WTC11 (cell line): ENCODE data around the gene SPESP1.
"Not testable (repeated sequence)": the region's sequence is repeated elsewhere in the genome, so short reads cannot be mapped to it uniquely, and the experiment has no call there.

Experiments
- FOXP1 ChIP-seq: sonication (generic); formaldehyde crosslinking; IDR thresholded peaks from 2 replicates; pipeline ENCODE4 v1.8.0; 2022; ENCODE audit warnings: missing genetic modification reagents, mild to moderate bottlenecking, moderate library complexity, borderline replicate concordance
- MYBL2 ChIP-seq: sonication (generic); formaldehyde crosslinking; IDR thresholded peaks from 2 replicates; pipeline ENCODE4 v1.8.1; 2023; ENCODE audit warnings: mild to moderate bottlenecking, moderate library complexity, missing genetic modification reagents
- NFYB ChIP-seq: sonication (generic); formaldehyde crosslinking; conservative IDR thresholded peaks from 2 replicates; pipeline ENCODE4 v1.8.0; 2022; ENCODE audit warnings: low read depth, missing genetic modification reagents
- TCF7 ChIP-seq: sonication (generic); formaldehyde crosslinking; IDR thresholded peaks from 2 replicates; pipeline ENCODE4 v1.8.0; 2022; ENCODE audit warnings: mild to moderate bottlenecking, low read depth, missing genetic modification reagents, moderate library complexity
- ZNF219 ChIP-seq: sonication (generic); formaldehyde crosslinking; IDR thresholded peaks from 2 replicates; pipeline ENCODE4 v1.8.0; 2023; ENCODE audit warnings: missing genetic modification reagents, mild to moderate bottlenecking, borderline replicate concordance
- ZNF263 ChIP-seq: sonication (generic); formaldehyde crosslinking; IDR thresholded peaks from 2 replicates; pipeline ENCODE4 v1.8.1; 2022; ENCODE audit warnings: low read depth, mild to moderate bottlenecking, moderate library complexity, missing genetic modification reagents
- TF ChIP-seq, protein P1 (sequence below): fragments of 200-600 bp; IDR thresholded peaks from 2 replicates; pipeline ENCODE4 v1.8.0; 2022; ENCODE audit warnings: antibody characterized with exemption
- TF ChIP-seq, protein P2 (sequence below): sonication (generic); formaldehyde crosslinking; IDR thresholded peaks from 2 replicates; pipeline ENCODE4 v1.8.0; 2022; ENCODE audit warnings: missing genetic modification reagents
- TF ChIP-seq, protein P3 (sequence below): sonication (generic); formaldehyde crosslinking; IDR thresholded peaks from 2 replicates; pipeline ENCODE4 v1.8.0; 2022; ENCODE audit warnings: mild to moderate bottlenecking, missing genetic modification reagents

DNA sequence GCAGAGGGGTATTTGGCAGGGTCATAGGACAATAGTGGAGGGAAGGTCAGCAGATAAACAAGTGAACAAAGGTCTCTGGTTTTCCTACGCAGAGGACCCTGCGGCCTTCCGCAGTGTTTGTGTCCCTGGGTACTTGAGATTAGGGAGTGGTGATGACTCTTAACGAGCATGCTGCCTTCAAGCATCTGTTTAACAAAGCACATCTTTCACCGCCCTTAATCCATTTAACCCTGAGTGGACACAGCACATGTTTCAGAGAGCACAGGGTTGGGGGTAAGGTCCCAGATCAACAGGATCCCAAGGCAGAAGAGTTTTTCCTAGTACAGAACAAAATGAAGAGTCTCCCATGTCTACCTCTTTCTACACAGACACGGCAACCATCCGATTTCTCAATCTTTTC is 33.4 kb downstream of the SPESP1 start:
- not testable (repeated sequence) for TF ChIP-seq MYBL2, TCF7, ZNF263, FOXP1, NFYB, ZNF219 (CRISPR knock-in tag)
- TF ChIP-seq, protein P1, sequence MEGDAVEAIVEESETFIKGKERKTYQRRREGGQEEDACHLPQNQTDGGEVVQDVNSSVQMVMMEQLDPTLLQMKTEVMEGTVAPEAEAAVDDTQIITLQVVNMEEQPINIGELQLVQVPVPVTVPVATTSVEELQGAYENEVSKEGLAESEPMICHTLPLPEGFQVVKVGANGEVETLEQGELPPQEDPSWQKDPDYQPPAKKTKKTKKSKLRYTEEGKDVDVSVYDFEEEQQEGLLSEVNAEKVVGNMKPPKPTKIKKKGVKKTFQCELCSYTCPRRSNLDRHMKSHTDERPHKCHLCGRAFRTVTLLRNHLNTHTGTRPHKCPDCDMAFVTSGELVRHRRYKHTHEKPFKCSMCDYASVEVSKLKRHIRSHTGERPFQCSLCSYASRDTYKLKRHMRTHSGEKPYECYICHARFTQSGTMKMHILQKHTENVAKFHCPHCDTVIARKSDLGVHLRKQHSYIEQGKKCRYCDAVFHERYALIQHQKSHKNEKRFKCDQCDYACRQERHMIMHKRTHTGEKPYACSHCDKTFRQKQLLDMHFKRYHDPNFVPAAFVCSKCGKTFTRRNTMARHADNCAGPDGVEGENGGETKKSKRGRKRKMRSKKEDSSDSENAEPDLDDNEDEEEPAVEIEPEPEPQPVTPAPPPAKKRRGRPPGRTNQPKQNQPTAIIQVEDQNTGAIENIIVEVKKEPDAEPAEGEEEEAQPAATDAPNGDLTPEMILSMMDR = not testable (repeated sequence)
- TF ChIP-seq, protein P2, sequence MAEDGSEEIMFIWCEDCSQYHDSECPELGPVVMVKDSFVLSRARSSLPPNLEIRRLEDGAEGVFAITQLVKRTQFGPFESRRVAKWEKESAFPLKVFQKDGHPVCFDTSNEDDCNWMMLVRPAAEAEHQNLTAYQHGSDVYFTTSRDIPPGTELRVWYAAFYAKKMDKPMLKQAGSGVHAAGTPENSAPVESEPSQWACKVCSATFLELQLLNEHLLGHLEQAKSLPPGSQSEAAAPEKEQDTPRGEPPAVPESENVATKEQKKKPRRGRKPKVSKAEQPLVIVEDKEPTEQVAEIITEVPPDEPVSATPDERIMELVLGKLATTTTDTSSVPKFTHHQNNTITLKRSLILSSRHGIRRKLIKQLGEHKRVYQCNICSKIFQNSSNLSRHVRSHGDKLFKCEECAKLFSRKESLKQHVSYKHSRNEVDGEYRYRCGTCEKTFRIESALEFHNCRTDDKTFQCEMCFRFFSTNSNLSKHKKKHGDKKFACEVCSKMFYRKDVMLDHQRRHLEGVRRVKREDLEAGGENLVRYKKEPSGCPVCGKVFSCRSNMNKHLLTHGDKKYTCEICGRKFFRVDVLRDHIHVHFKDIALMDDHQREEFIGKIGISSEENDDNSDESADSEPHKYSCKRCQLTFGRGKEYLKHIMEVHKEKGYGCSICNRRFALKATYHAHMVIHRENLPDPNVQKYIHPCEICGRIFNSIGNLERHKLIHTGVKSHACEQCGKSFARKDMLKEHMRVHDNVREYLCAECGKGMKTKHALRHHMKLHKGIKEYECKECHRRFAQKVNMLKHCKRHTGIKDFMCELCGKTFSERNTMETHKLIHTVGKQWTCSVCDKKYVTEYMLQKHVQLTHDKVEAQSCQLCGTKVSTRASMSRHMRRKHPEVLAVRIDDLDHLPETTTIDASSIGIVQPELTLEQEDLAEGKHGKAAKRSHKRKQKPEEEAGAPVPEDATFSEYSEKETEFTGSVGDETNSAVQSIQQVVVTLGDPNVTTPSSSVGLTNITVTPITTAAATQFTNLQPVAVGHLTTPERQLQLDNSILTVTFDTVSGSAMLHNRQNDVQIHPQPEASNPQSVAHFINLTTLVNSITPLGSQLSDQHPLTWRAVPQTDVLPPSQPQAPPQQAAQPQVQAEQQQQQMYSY (CRISPR knock-in tag) = not testable (repeated sequence)
- TF ChIP-seq, protein P3, sequence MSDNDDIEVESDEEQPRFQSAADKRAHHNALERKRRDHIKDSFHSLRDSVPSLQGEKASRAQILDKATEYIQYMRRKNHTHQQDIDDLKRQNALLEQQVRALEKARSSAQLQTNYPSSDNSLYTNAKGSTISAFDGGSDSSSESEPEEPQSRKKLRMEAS (CRISPR knock-in tag) = not testable (repeated sequence)
